HG03354 (cell line): ENCODE results near the gene UNC119.

ENCODE experiments used
- ATAC-seq: cut with Tn5 transposase; IDR thresholded peaks from one replicate; pipeline ENCODE4 v1.9.1; 2021; ENCODE audit warnings: mild to moderate bottlenecking; ENCODE audit not compliant: unreplicated experiment, poor library complexity, severe bottlenecking

UNC119 gene

GRCh38 chr17:28505986-28506665 lies 46.3 kb downstream of the UNC119 start, which contains the start of gene FOXN1:
Gene FOXN1, plus strand, starts transcription at chr17:28506348. Its CDS starts 17,622 bp downstream, at chr17:28523970.
- no peak for ATAC-seq

DNA sequence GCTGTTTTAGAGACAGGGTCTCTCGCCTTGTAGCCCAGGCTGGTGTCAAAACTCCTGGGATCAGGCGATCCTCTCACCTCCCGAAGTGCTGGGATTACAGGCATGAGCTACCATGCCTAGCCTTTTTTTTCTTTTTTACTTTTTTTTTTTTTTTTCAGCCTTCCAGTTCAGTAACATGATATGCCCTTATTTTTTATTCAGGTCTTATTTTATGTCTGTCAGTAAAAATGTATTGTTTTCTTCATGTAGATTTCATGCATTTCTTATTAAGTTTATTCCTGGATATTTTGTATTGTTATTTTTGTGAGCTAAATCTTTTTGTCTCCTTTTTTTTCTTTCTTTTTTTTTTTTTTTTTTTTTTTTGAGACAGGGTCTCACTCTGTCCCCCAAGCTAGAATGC lies 49.0 kb downstream of the UNC119 start:
- ATAC-seq: no peak

- ATAC-seq: no peak
These were observed 50.8 kb downstream of the UNC119 start for GRCh38 chr17:28501421-28502284.

DNA sequence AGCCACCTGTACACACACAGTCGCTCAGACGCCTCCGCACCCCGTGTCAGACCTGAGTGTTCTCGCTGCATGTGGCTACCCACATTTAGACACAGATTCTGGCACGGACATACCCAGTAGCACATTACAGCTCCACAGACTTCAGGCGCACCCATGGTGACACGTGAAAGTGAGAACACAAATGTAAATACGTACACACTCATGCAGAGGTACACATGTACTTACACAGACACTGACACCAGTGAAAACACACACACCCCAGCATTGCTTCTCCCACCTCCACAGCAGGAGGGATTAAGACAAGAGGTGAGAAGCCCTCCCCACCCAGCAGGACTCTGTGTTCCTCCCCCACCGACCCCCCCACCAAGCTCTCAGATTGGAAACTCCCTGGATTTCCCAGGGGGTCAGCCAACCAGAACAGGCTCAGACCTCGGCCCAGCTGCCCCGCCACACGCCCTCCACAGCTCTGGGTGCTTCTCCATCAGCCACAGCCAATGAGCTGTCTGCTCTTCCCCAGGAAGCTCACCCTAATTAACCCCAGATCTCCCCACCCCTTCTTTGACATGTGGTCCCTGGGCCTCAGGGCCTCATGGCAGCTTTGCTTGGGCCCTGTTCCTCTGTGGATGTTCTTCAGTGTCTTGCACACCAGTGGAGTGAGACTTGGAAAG lies 51.6 kb downstream of the UNC119 start:
- ATAC-seq: no peak

GRCh38 chr17:28499684-28500357 lies 52.6 kb downstream of the UNC119 start:
- no peak for ATAC-seq

GRCh38 chr17:28499364-28499664 lies 53.1 kb downstream of the UNC119 start:
- no peak for ATAC-seq

GRCh38 chr17:28498652-28499363 lies 53.6 kb downstream of the UNC119 start:
- no peak for ATAC-seq

DNA sequence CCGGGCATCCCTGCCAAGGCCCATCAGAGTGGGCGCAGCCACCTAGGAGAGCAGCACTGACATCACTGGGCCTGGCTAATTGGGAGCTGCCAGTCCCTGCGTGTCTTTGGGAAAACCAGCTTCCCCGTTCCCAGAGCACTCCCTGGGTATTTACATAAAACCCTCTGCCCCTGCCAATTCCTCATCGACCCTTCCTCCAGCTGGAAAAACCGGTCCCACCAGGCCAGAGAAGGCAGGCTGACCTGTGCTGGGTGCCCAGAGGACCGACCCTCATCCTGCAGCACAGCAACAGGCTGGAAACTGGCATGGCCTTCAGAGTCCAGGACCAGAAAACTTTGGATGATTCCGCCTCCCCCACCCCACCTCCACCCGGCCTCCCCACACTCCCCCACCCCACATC lies 54.5 kb downstream of the UNC119 start:
- no peak for ATAC-seq
